ENCODE measurements around the gene IQSEC1. TPM values are rescaled to one million over a fixed set of nuclear protein-coding genes. Genes with fewer than 3 reads are reported as not detected.

The IQSEC1 gene
- polyA plus RNA-seq, 1 donor (not counting 4 experiments of a cell fraction or from before 2014, with no cell fraction given), result 2.8 TPM

DNA sequence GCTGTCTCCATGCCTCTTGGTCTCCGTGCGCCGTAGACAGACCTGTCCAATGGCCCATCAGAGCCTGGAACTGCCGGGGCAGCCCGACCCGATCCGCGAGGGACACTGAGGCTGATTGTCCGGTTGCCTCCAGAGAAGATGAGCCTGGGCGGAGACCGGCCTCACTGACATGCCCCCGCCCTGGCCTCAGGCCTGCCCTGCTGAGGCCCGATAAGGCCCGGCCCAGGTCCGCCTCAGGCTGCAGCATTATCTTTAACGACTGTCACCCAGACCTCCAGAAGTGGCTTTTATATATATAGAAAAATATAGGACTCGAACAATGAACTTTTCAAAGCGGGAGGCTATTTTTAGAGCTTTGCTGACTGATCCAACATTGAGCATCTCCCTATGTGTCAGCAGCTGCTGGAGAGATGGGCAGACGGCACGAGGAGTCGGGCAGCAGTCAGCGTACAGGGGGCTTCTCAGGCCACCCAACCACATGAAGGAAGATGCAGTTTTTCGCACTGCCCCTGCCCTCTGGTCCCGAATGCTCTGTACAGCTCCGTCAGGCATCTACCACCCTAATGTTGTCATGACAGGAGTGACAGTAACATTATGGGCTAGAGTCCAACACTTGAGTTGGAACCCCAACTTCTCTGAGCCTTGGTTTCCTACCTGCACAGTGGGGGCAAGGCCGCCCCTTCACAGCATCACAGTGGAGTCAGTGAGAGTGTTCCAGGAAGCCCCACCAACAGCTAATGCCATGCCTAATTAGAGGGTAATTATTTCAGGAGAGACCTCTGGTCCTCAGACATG is 119.8 kb downstream of the IQSEC1 start:
- Histone ChIP-seq H3K27me3 (ENCODE audit: control insufficient read depth, extremely low read depth, insufficient read depth, low read length) (no peaks in the 10 kb centered on the region), H3K4me2 (ENCODE audit: control insufficient read depth, extremely low read depth, insufficient read depth, low read depth, low read length) (no peak overlapping the region), H3K36me3 (ENCODE audit: control insufficient read depth in 2 of 2, extremely low read depth in 1 of 2, insufficient read depth in 2 of 2, low read length in 2 of 2) (peaks cover 0 to 3% of the 10 kb centered on the region in 2 experiments), H3K9me3 (ENCODE audit: control insufficient read depth, low read depth, low read length) (no peaks in the 10 kb centered on the region), H3K9me1 (ENCODE audit: control insufficient read depth, extremely low read depth, insufficient read depth, low read length) (peaks cover 5% of the 10 kb centered on the region), H3K4me3 (ENCODE audit: control insufficient read depth in 2 of 3, extremely low read depth in 1 of 3, insufficient read depth in 2 of 3, low read depth in 1 of 3, low read length in 3 of 3) (no peak overlapping the region), H2AFZ (ENCODE audit: control insufficient read depth, low read length) (no peak overlapping the region), H3K79me2 (ENCODE audit: control insufficient read depth, insufficient read depth, low read length) (peaks cover 2% of the 10 kb centered on the region), H4K20me1 (ENCODE audit: control insufficient read depth, extremely low read depth, insufficient read depth, low read length) (peaks cover 3% of the 10 kb centered on the region), H3K27ac (ENCODE audit: control insufficient read depth, insufficient read depth, low read length) (no peak overlapping the region), H3K4me1 (ENCODE audit: control insufficient read depth, extremely low read depth, insufficient read depth, low read length) (peaks cover 19% of the 10 kb centered on the region), H3K9ac (ENCODE audit: control insufficient read depth, extremely low read depth, insufficient read depth, low read length) (no peak overlapping the region)
- FAIRE-seq, result no peak
- TF ChIP-seq CTCF (optimal IDR thresholded peaks at IDR 0.05 in 1 of 3, IDR thresholded peaks at IDR 0.05 in 1 of 3, conservative IDR thresholded peaks at IDR 0.05 in 1 of 3; ENCODE audit: extremely low read depth in 1 of 3, insufficient read depth in 2 of 3, low read length in 3 of 3), result no peak
- no peak for TF ChIP-seq EZH2 (IDR thresholded peaks at IDR 0.05; ENCODE audit: low read length)
- dilution Hi-C loops (cut with MboI; ENCODE audit: extremely low pct_ligation_motif_present, low sequenced_read_pairs), result no loop called here
- DNase-seq (ENCODE audit: low read depth, low spot score), result no peak

- DNase-seq (ENCODE audit: low read depth, low spot score) (no peak), FAIRE-seq (no peak)
- dilution Hi-C loops (cut with MboI; ENCODE audit: extremely low pct_ligation_motif_present, low sequenced_read_pairs), result no loop called here
- Histone ChIP-seq H3K9ac (ENCODE audit: control insufficient read depth, extremely low read depth, insufficient read depth, low read length) (no peak overlapping the region), H3K4me2 (ENCODE audit: control insufficient read depth, extremely low read depth, insufficient read depth, low read depth, low read length) (no peak overlapping the region), H2AFZ (ENCODE audit: control insufficient read depth, low read length) (no peak overlapping the region), H3K27me3 (ENCODE audit: control insufficient read depth, extremely low read depth, insufficient read depth, low read length) (no peaks in the 10 kb centered on the region), H3K9me3 (ENCODE audit: control insufficient read depth, low read depth, low read length) (no peaks in the 10 kb centered on the region), H3K36me3 (ENCODE audit: control insufficient read depth in 2 of 2, extremely low read depth in 1 of 2, insufficient read depth in 2 of 2, low read length in 2 of 2) (peaks cover 0 to 3% of the 10 kb centered on the region in 2 experiments), H3K9me1 (ENCODE audit: control insufficient read depth, extremely low read depth, insufficient read depth, low read length) (peaks cover 5% of the 10 kb centered on the region), H3K4me1 (ENCODE audit: control insufficient read depth, extremely low read depth, insufficient read depth, low read length) (peaks cover 27% of the 10 kb centered on the region), H4K20me1 (ENCODE audit: control insufficient read depth, extremely low read depth, insufficient read depth, low read length) (peaks cover 3% of the 10 kb centered on the region), H3K27ac (ENCODE audit: control insufficient read depth, insufficient read depth, low read length) (no peak overlapping the region), H3K4me3 (ENCODE audit: control insufficient read depth in 2 of 3, extremely low read depth in 1 of 3, insufficient read depth in 2 of 3, low read depth in 1 of 3, low read length in 3 of 3) (no peak overlapping the region), H3K79me2 (ENCODE audit: control insufficient read depth, insufficient read depth, low read length) (peaks cover 2% of the 10 kb centered on the region)
- TF ChIP-seq EZH2 (IDR thresholded peaks at IDR 0.05; ENCODE audit: low read length) (no peak), CTCF (optimal IDR thresholded peaks at IDR 0.05 in 1 of 3, IDR thresholded peaks at IDR 0.05 in 1 of 3, conservative IDR thresholded peaks at IDR 0.05 in 1 of 3; ENCODE audit: extremely low read depth in 1 of 3, insufficient read depth in 2 of 3, low read length in 3 of 3) (no peak)
Observed at GRCh38 chr3:12952343-12953200, 120.7 kb downstream of the IQSEC1 start.
